Stomach (tissue), 9 donors: ENCODE measurements around the gene TAF15. TPM values are rescaled to one million over a fixed set of nuclear protein-coding genes. Genes with fewer than 3 reads are reported as not detected.

Experiments used
- DNase-seq, 2 donors: peaks; one replicate each; pipeline versions ENCODE4 v3.0.0 to v3.0.0-alpha.2; 2013 to 2019
- H3K27ac ChIP-seq, 5 donors: fragments of 200-600 bp in 4 of 5; sonication (generic) in 4 of 5; one replicate each; pipeline ENCODE4 v1.5.1; 2013 to 2019; ENCODE audit warnings: mild to moderate bottlenecking in 1 of 5, moderate library complexity in 1 of 5
- H3K27me3 ChIP-seq, 3 donors: fragments of 200-600 bp; sonication (generic); one replicate each; pipeline ENCODE4 v1.5.1; 2017 to 2019; ENCODE audit warnings: mixed run types in 1 of 3
- H3K36me3 ChIP-seq, 4 donors: fragments of 200-600 bp; sonication (generic); 1 replicate in 3 of 4; 2 replicates in 1 of 4; pipeline ENCODE4 v1.5.1; 2016 to 2019
- H3K4me1 ChIP-seq, 4 donors: fragments of 200-600 bp; sonication (generic); one replicate each; pipeline ENCODE4 v1.5.1; 2016 to 2019
- H3K4me3 ChIP-seq, 4 donors: fragments of 200-600 bp; sonication (generic) in 3 of 4; one replicate each; pipeline ENCODE4 v1.5.1; 2016 to 2019; ENCODE audit warnings: mild to moderate bottlenecking in 1 of 4
- H3K9me3 ChIP-seq, 4 donors: fragments of 200-600 bp; sonication (generic); one replicate each; pipeline ENCODE4 v1.5.1; 2016 to 2019
- CTCF ChIP-seq, 7 experiments: fragments of 450-650 bp in 4 of 7; fragments of 200-600 bp in 3 of 7; sonication (generic) in 3 of 7; IDR thresholded peaks; one replicate each; pipeline ENCODE4 v1.5.1; 2016 to 2019; ENCODE audit warnings: antibody characterized with exemption in 7 of 7, control low read depth in 2 of 7, mild to moderate bottlenecking in 1 of 7
- EP300 ChIP-seq: sonication (generic); formaldehyde crosslinking; IDR thresholded peaks from one replicate; pipeline ENCODE4 v1.6.1; 2017; ENCODE audit warnings: antibody characterized with exemption
- POLR2A ChIP-seq, 4 donors: fragments of 450-650 bp; IDR thresholded peaks; one replicate each; pipeline ENCODE4 v1.6.1; 2016; ENCODE audit warnings: antibody characterized with exemption in 4 of 4, control low read depth in 2 of 4, mild to moderate bottlenecking in 1 of 4, moderate library complexity in 1 of 4
- POLR2AphosphoS5 ChIP-seq, 3 donors: sonication (generic); formaldehyde crosslinking; IDR thresholded peaks; one replicate each; pipeline ENCODE4 v1.6.1; 2016; ENCODE audit warnings: antibody characterized with exemption in 3 of 3
- WGBS, 5 donors: extraction: QIAGEN DNeasy Blood & Tissue Kit in 3 of 5; methylation state at CpG; one replicate each; pipeline versions ENCODE4 v1.1.5 to v1.1.7; 2013 to 2018; 5-methylcytosine and 5-hydroxymethylcytosine counted together
- intact Hi-C: fragments of 100-400 bp; cut with DNase I; formaldehyde crosslinking; loops from one replicate; pipeline ENCODE4 v1.15.1; 2023; ENCODE audit warnings: low total_unique reads
- polyA plus RNA-seq, 3 donors: library from polyadenylated mRNA; stranded (reverse); fragments of 200-250 nt; gene quantifications; one replicate each; pipeline ENCODE4 v1.2.3, GENCODE V29; 2013
- total RNA-seq, 5 donors: library from RNA; depleted of rRNA; stranded (reverse); fragments of >200 nt; gene quantifications; one replicate each; pipeline versions ENCODE4 v1.1.0 to v1.2.3, GENCODE V29; 2014 to 2016
- donor health status: healthy with polysubstance abuse.
- donor health status: Bipolar disorder and iron deficiency.
- donor health status: healthy.

The TAF15 gene
- total and polyA plus RNA-seq, 8 donors, result 21.1 to 127 (median 78.5) TPM

- no peak overlapping the region for H3K4me3 ChIP-seq
- H3K4me1 ChIP-seq, result no peaks in the 10 kb centered on the region
- no peaks in the 10 kb centered on the region for H3K9me3 ChIP-seq
- TF ChIP-seq POLR2A (IDR thresholded peaks at IDR 0.05) (no peak), EP300 (no peak), POLR2AphosphoS5 (IDR thresholded peaks at IDR 0.05) (no peak), CTCF (IDR thresholded peaks at IDR 0.05) (no peak)
- H3K27me3 ChIP-seq, result no peaks in the 10 kb centered on the region
- H3K36me3 ChIP-seq, result peaks cover 0 to 12% (median 0%) of the 10 kb centered on the region in 4 donors
- intact Hi-C loops, result no loop called here
- no peak overlapping the region for H3K27ac ChIP-seq
- whole genome bisulfite sequencing, 5 donors, result 81 to 98% (median 86%) methylated on average over 7 of the region's 7 CpGs
- DNase-seq, result no peak
These were observed 55.6 kb downstream of the TAF15 start for GRCh38 chr17:35864853-35865252.

GRCh38 chr17:35865412-35866340, 56.4 kb downstream of the TAF15 start:
- Histone ChIP-seq H3K36me3 (peaks cover 0 to 12% (median 0%) of the 10 kb centered on the region in 4 donors), H3K27ac (no peak overlapping the region), H3K4me1 (no peaks in the 10 kb centered on the region), H3K4me3 (no peak overlapping the region), H3K9me3 (no peaks in the 10 kb centered on the region), H3K27me3 (no peaks in the 10 kb centered on the region)
- WGBS, 5 donors, result 61 to 77% (median 69%) methylated on average over 3 of the region's 3 CpGs
- TF ChIP-seq POLR2AphosphoS5 (IDR thresholded peaks at IDR 0.05), result no peak
- TF ChIP-seq POLR2A (IDR thresholded peaks at IDR 0.05), result no peak
- TF ChIP-seq CTCF (IDR thresholded peaks at IDR 0.05), result no peak
- no peak for TF ChIP-seq EP300
- DNase-seq, result no peak
- intact Hi-C loops, result no loop called here

- Histone ChIP-seq H3K27ac (no peak overlapping the region), H3K36me3 (peaks cover 0 to 12% (median 0%) of the 10 kb centered on the region in 4 donors), H3K9me3 (no peaks in the 10 kb centered on the region), H3K27me3 (no peaks in the 10 kb centered on the region), H3K4me1 (no peaks in the 10 kb centered on the region), H3K4me3 (no peak overlapping the region)
- WGBS, 5 donors, result 88 to 100% (median 100%) methylated on average over 1 of the region's 1 CpG
- intact Hi-C loops, result no loop called here
- TF ChIP-seq CTCF (IDR thresholded peaks at IDR 0.05) (no peak), POLR2A (IDR thresholded peaks at IDR 0.05) (no peak), POLR2AphosphoS5 (IDR thresholded peaks at IDR 0.05) (no peak), EP300 (no peak)
- no peak for DNase-seq
These were observed 57.2 kb downstream of the TAF15 start for GRCh38 chr17:35866341-35866950.

- Histone ChIP-seq H3K9me3 (no peaks in the 10 kb centered on the region), H3K27me3 (no peaks in the 10 kb centered on the region), H3K4me1 (no peaks in the 10 kb centered on the region), H3K27ac (no peak overlapping the region), H3K4me3 (no peak overlapping the region), H3K36me3 (peaks cover 0 to 12% (median 0%) of the 10 kb centered on the region in 4 donors)
- no peak for DNase-seq
- TF ChIP-seq EP300, result no peak
- no peak for TF ChIP-seq CTCF (IDR thresholded peaks at IDR 0.05)
- TF ChIP-seq POLR2A (IDR thresholded peaks at IDR 0.05), result no peak
- no peak for TF ChIP-seq POLR2AphosphoS5 (IDR thresholded peaks at IDR 0.05)
- intact Hi-C loops, result no loop called here
- 94 to 99% (median 98%) methylated on average over 3 of the region's 3 CpGs for WGBS, 5 donors
These were observed 58.3 kb downstream of the TAF15 start for GRCh38 chr17:35867574-35867973.
